HepG2 (cell line): Measurements from ENCODE around the gene MYH7B. TPM values are rescaled to one million over a fixed set of nuclear protein-coding genes. Genes with fewer than 3 reads are reported as not detected.
A peak's percentile ranks its signal among the peaks of the same experiment; 100 is the strongest.

Source experiments
- ATAC-seq: fragments of 200-7000 bp; cut with Tn5 transposase; 3 replicates; pipeline ENCODE4 v1.9.1; 2020; ENCODE audit warnings: mild to moderate bottlenecking, moderate library complexity
- BruUV-seq: library from RNA; stranded (reverse); fragments of 400-500 nt; replicated peaks from 2 replicates; lab custom pipeline; 2021; lab: Mats Ljungman, UMichigan
- CTCF ChIA-PET: fragments of 300-600 bp; formaldehyde crosslinking; extraction: SDS; loops from one replicate; lab custom pipeline; 2021; ENCODE audit warnings: low total read pairs, inconsistent platforms, low intra/inter-chr PET ratio; lab: Yijun Ruan, JAX
- POLR2A ChIA-PET: fragments of 350-600 bp; sonication (Branson Sonifier 250); formaldehyde crosslinking; loops from one replicate; lab custom pipeline; 2020; ENCODE audit warnings: antibody characterized with exemption, inconsistent platforms; lab: Yijun Ruan, JAX
- DNase-seq: peaks from one replicate; pipeline ENCODE4 v3.0.0-alpha.2; 2015; ENCODE audit warnings: low spot score
- FAIRE-seq: peaks from 3 replicates; lab custom pipeline; 2011; peaks lifted over from hg19 to GRCh38; lab: Jason Lieb, UNC
- H2AFZ ChIP-seq: one replicate; pipeline ENCODE4 v1.6.1; 2011; ENCODE audit warnings: low read length, inconsistent platforms
- H3K27ac ChIP-seq: fragments of 300-600 bp; 3 replicates; pipeline ENCODE4 v1.8.0; 2011; ENCODE audit warnings: mixed run types, mild to moderate bottlenecking, mixed read lengths, low read length, inconsistent platforms; ENCODE audit not compliant: insufficient read depth; ENCODE audit errors: extremely low read length
- H3K27me3 ChIP-seq, 2 experiments: fragments of 200-600 bp in 1 of 2; 2 replicates in 1 of 2; 3 replicates in 1 of 2; pipeline versions ENCODE4 v1.6.0 to v1.8.0; 2011; ENCODE audit warnings: low read length in 2 of 2, mild to moderate bottlenecking in 2 of 2, moderate library complexity in 2 of 2, inconsistent platforms in 1 of 2; ENCODE audit not compliant: insufficient read depth in 2 of 2, control insufficient read depth in 1 of 2
- H3K36me3 ChIP-seq, 2 experiments: fragments of 200-600 bp in 1 of 2; replicated peaks in 1 of 2; 2 replicates in 1 of 2; 3 replicates in 1 of 2; pipeline versions ENCODE4 v1.5.1 to v1.8.0; 2011; ENCODE audit warnings: low read length in 2 of 2, inconsistent platforms in 1 of 2; ENCODE audit not compliant: insufficient read depth in 2 of 2, control insufficient read depth in 1 of 2
- H3K4me1 ChIP-seq: 2 replicates; pipeline ENCODE4 v1.5.1; 2012; ENCODE audit warnings: low read length, inconsistent platforms; ENCODE audit not compliant: insufficient read depth
- H3K4me2 ChIP-seq: 2 replicates; pipeline ENCODE4 v1.6.0; 2011; ENCODE audit warnings: low read depth, low read length, inconsistent platforms
- H3K4me3 ChIP-seq, 3 experiments: fragments of 200-600 bp in 1 of 3; sonication (generic), shearing (Covaris generic) in 1 of 3; replicated peaks in 1 of 3; 2 replicates each; pipeline ENCODE4 v1.5.1; 2011 to 2016; ENCODE audit warnings: low read length in 3 of 3, inconsistent platforms in 2 of 3, low read depth in 2 of 3, mild to moderate bottlenecking in 2 of 3, control low read depth in 1 of 3, mixed read lengths in 1 of 3; ENCODE audit not compliant: insufficient read depth in 1 of 3
- H3K79me2 ChIP-seq: one replicate; pipeline ENCODE4 v1.6.1; 2011; ENCODE audit warnings: low read length, inconsistent platforms; ENCODE audit not compliant: insufficient read depth
- H3K9ac ChIP-seq: 2 replicates; pipeline ENCODE4 v1.6.0; 2011; ENCODE audit warnings: mild to moderate bottlenecking, low read depth, low read length, inconsistent platforms; ENCODE audit not compliant: insufficient read depth
- H3K9me3 ChIP-seq: 2 replicates; pipeline ENCODE4 v1.5.1; 2012; ENCODE audit warnings: mild to moderate bottlenecking, low read length
- H4K20me1 ChIP-seq: 2 replicates; pipeline ENCODE4 v1.6.0; 2011; ENCODE audit warnings: inconsistent platforms, mild to moderate bottlenecking, low read length, moderate library complexity; ENCODE audit not compliant: insufficient read depth
- BRCA1 ChIP-seq: sonication (generic); formaldehyde crosslinking; IDR thresholded peaks from 2 replicates; pipeline ENCODE4 v1.4.0; 2020; ENCODE audit warnings: missing genetic modification reagents
- CAMTA2 ChIP-seq: sonication (generic); formaldehyde crosslinking; IDR thresholded peaks from 2 replicates; pipeline ENCODE4 v1.4.0; 2020; ENCODE audit warnings: mild to moderate bottlenecking, missing genetic modification reagents, borderline replicate concordance
- FIP1L1 ChIP-seq: fragments of 200-400 bp; formaldehyde crosslinking; IDR thresholded peaks from 2 replicates; pipeline ENCODE4 v1.6.1; 2018; ENCODE audit warnings: low read depth, mild to moderate bottlenecking, low read length, moderate library complexity, borderline replicate concordance; ENCODE audit not compliant: insufficient read depth
- FOXJ3 ChIP-seq: sonication (generic); formaldehyde crosslinking; IDR thresholded peaks from 2 replicates; pipeline ENCODE4 v1.4.0; 2020; ENCODE audit warnings: missing genetic modification reagents, mild to moderate bottlenecking, borderline replicate concordance
- HES4 ChIP-seq: sonication (generic); formaldehyde crosslinking; IDR thresholded peaks from 2 replicates; pipeline ENCODE4 v1.9.0; 2021; ENCODE audit warnings: mild to moderate bottlenecking, missing genetic modification reagents, borderline replicate concordance
- HNF4G ChIP-seq, 2 experiments: sonication (generic) in 1 of 2; formaldehyde crosslinking in 1 of 2; IDR thresholded peaks; 2 replicates each; pipeline versions ENCODE4 v1.4.0 to v1.6.1; 2011 to 2020; ENCODE audit warnings: borderline replicate concordance in 2 of 2, low read depth in 2 of 2, mild to moderate bottlenecking in 2 of 2, low read length in 1 of 2, missing genetic modification reagents in 1 of 2, moderate library complexity in 1 of 2
- KAT7 ChIP-seq: IDR thresholded peaks from 2 replicates; pipeline ENCODE4 v1.6.1; 2018; ENCODE audit warnings: borderline replicate concordance, missing compliant biosample characterization
- KLF13 ChIP-seq: sonication (generic); formaldehyde crosslinking; IDR thresholded peaks from 2 replicates; pipeline ENCODE4 v1.4.0; 2020; ENCODE audit warnings: mild to moderate bottlenecking, missing genetic modification reagents
- MAFK ChIP-seq, 2 experiments: IDR thresholded peaks in 1 of 2; conservative IDR thresholded peaks in 1 of 2; 2 replicates each; pipeline ENCODE4 v1.6.1; 2011; ENCODE audit warnings: improper control_type of control experiment in 2 of 2, low read length in 2 of 2
- PTBP1 ChIP-seq: fragments of 200-400 bp; formaldehyde crosslinking; IDR thresholded peaks from 2 replicates; pipeline ENCODE4 v1.6.1; 2018; ENCODE audit warnings: low read length, low read depth; ENCODE audit not compliant: poor library complexity, severe bottlenecking
- REXO4 ChIP-seq: sonication (generic); formaldehyde crosslinking; IDR thresholded peaks from 2 replicates; pipeline ENCODE4 v1.8.0; 2022; ENCODE audit warnings: missing genetic modification reagents, mild to moderate bottlenecking, borderline replicate concordance
- SRY ChIP-seq: sonication (generic); formaldehyde crosslinking; IDR thresholded peaks from 2 replicates; pipeline ENCODE4 v1.8.0; 2022; ENCODE audit warnings: mild to moderate bottlenecking, missing genetic modification reagents
- ZNF383 ChIP-seq: sonication (generic); formaldehyde crosslinking; IDR thresholded peaks from 2 replicates; pipeline ENCODE4 v1.4.0; 2020; ENCODE audit warnings: missing genetic modification reagents, mild to moderate bottlenecking, borderline replicate concordance
- ZNF501 ChIP-seq: sonication (generic); formaldehyde crosslinking; IDR thresholded peaks from 2 replicates; pipeline ENCODE4 v1.5.1; 2020; ENCODE audit warnings: mild to moderate bottlenecking, moderate library complexity, missing genetic modification reagents
- ZNF550 ChIP-seq: sonication (generic); formaldehyde crosslinking; IDR thresholded peaks from 2 replicates; pipeline ENCODE4 v1.4.0; 2020; ENCODE audit warnings: mild to moderate bottlenecking, missing genetic modification reagents, borderline replicate concordance
- ZNF572 ChIP-seq: sonication (generic); formaldehyde crosslinking; IDR thresholded peaks from 2 replicates; pipeline ENCODE4 v1.5.1; 2020; ENCODE audit warnings: mild to moderate bottlenecking, missing genetic modification reagents
- ZNF775 ChIP-seq: sonication (generic); formaldehyde crosslinking; IDR thresholded peaks from 2 replicates; pipeline ENCODE4 v1.4.0; 2020; ENCODE audit warnings: missing genetic modification reagents, mild to moderate bottlenecking, moderate library complexity, borderline replicate concordance
- WGBS: methylation state at CpG from one replicate; pipeline ENCODE4 v1.1.6; 2017; ENCODE audit warnings: low lambda C conversion rate; 5-methylcytosine and 5-hydroxymethylcytosine counted together
- in situ Hi-C: cut with HindIII; loops from 2 replicates; pipeline ENCODE4 v1.10.0; 2017; ENCODE audit warnings: low pct_unique_long_range_greater_than_20kb; ENCODE audit not compliant: extremely low pct_ligation_motif_present
- intact Hi-C: fragments of 100-400 bp; cut with micrococcal nuclease; formaldehyde crosslinking; loops from one replicate; pipeline ENCODE4 v1.10.0; 2022; ENCODE audit not compliant: unreplicated experiment
- polyA plus RNA-seq, 8 experiments: library from polyadenylated mRNA; depleted of rRNA in 3 of 8; stranded (reverse) in 7 of 8; unstranded in 1 of 8; fragments of >200 nt; fragmentation: Illumina TruSeq in 4 of 8; extraction: Trizol in 4 of 8; gene quantifications; 2 replicates each; pipeline versions ENCODE4 v1.2.1 to v1.2.3, GENCODE V29; 2011 to 2016; ENCODE audit warnings: low read depth in 4 of 8, missing spikeins in 1 of 8, mixed read lengths in 1 of 8; ENCODE audit not compliant: insufficient read depth in 1 of 8
- total RNA-seq, 5 experiments: library from RNA; depleted of rRNA; stranded (reverse); fragments of >200 nt; fragmentation: Illumina TruSeq; extraction: Trizol; gene quantifications; 2 replicates each; pipeline ENCODE4 v1.2.3, GENCODE V29; 2016; ENCODE audit warnings: low read depth in 1 of 5
- TF ChIP-seq, protein P1 (sequence below): sonication (generic); formaldehyde crosslinking; IDR thresholded peaks from 2 replicates; pipeline ENCODE4 v1.8.0; 2022; ENCODE audit warnings: mild to moderate bottlenecking, missing genetic modification reagents; ENCODE audit not compliant: insufficient replicate concordance
- TF ChIP-seq, protein P2 (sequence below): sonication (generic); formaldehyde crosslinking; IDR thresholded peaks from 2 replicates; pipeline ENCODE4 v1.8.0; 2022; ENCODE audit warnings: mild to moderate bottlenecking, missing genetic modification reagents, borderline replicate concordance

Gene MYH7B
- total and polyA plus RNA-seq, 2 of the 13 experiments (the other 11 are each of a cell fraction or from before 2014, with no cell fraction given), result 0.05 to 0.20 TPM

DNA sequence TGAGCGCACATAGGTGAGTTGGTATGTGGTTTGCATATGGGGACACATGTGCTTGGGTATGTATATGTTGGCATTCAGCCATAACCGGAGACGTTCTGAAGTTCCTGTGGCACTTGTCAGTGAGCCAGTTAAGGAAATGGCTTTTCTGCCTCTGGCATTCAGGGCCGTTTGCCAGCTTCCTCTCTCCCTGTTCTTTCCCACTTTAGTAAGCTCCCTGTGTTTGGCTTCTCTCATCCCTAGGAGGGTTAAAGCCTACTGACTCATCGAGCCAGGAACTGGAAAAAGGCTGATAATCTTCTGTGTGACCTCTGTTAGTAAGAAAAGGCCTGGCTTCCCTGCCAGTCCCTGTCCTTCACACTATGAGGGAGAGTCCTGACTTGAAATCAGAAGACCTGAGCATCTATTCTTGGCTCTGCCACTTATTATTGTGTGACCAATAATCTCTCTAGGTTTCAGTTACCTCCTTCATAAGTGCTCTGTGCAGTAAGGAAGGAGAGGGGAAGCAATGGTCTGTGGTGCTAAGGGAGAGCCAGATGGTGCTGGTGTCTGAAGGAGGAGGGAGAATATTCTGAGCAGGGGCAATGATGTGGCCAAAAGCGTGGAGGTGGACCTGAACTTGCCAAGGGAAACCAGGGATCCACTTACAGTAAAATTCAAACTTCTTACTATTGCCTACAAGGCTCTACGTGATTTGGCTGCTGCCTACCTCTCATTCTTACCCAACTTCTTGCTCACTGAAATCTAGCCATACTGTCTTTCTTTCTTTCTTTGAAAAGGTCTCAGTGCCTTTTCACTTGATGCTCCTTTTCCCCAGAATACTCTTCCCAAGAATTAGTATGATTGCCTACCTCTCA lies 47.8 kb upstream of the MYH7B start (continued):
- TF ChIP-seq, protein P1, sequence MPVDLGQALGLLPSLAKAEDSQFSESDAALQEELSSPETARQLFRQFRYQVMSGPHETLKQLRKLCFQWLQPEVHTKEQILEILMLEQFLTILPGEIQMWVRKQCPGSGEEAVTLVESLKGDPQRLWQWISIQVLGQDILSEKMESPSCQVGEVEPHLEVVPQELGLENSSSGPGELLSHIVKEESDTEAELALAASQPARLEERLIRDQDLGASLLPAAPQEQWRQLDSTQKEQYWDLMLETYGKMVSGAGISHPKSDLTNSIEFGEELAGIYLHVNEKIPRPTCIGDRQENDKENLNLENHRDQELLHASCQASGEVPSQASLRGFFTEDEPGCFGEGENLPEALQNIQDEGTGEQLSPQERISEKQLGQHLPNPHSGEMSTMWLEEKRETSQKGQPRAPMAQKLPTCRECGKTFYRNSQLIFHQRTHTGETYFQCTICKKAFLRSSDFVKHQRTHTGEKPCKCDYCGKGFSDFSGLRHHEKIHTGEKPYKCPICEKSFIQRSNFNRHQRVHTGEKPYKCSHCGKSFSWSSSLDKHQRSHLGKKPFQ (CRISPR knock-in tag), result no peak
- TF ChIP-seq ZNF775 (CRISPR knock-in tag) (no peak), ZNF550 (CRISPR knock-in tag) (no peak), ZNF572 (CRISPR knock-in tag) (no peak), MAFK (conservative IDR thresholded peaks at IDR 0.05 in 1 of 2, IDR thresholded peaks at IDR 0.05 in 1 of 2; ENCODE audit: low read length in 2 of 2) (no peak), ZNF383 (CRISPR knock-in tag) (no peak), ZNF501 (CRISPR knock-in tag) (0 out of 2 replicates have a peak, but pooled peaks have one; percentile 24)
- TF ChIP-seq, all 625 proteins: peak for 2

DNA sequence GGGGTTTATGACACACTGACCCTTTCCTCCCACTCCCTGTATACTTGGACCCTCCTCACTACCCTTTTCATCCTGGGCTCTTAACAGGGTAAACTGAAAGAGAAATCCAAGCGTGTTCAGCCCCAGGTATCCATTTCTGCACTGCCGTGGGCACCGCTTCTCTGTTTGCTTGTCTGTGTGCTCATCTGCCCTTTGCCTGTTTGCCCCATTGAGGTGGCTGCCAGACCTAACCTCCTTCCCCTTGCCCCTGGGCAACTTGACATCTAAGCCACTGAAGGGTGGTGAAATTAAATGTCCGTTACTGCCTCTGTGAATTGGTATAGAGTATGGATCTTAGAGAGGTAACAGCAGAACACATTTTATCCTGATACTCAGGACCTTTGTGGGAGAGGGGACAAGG lies 40.5 kb upstream of the MYH7B start:
- no peaks in the 10 kb centered on the region for H3K9me3 ChIP-seq
- no peak overlapping the region for H3K9ac ChIP-seq
- peaks cover under 1 to 20% of the 10 kb centered on the region in 2 experiments for H3K36me3 ChIP-seq
- no peak overlapping the region for H3K4me2 ChIP-seq
- no peak for FAIRE-seq
- H4K20me1 ChIP-seq, result no peaks in the 10 kb centered on the region
- POLR2A ChIA-PET, result interaction anchor here (1.3 kb wide), 1 partner anchor 39 kb away, joined by 3 read pairs; the partner anchor contains the start of gene ACSS2
- CTCF ChIA-PET, result no interaction called here
- 96% methylated on average over 4 of the region's 4 CpGs for WGBS
- in situ Hi-C loops (no loop called here), intact Hi-C loops (no loop called here)
- H3K4me1 ChIP-seq, result peaks cover 21% of the 10 kb centered on the region
- no peaks in the 10 kb centered on the region for H3K79me2 ChIP-seq
- ATAC-seq, result no peak
- no peak overlapping the region for H3K4me3 ChIP-seq
- no TSS peak for BruUV-seq
- DNase-seq, result no peak
- H3K27ac ChIP-seq, result no peak overlapping the region
- H2AFZ ChIP-seq, result no peak overlapping the region
- H3K27me3 ChIP-seq, result no peaks in the 10 kb centered on the region
- TF ChIP-seq SRY (CRISPR knock-in tag) (no peak), FOXJ3 (no peak), KAT7 (CRISPR knock-in tag) (no peak), KLF13 (CRISPR knock-in tag) (no peak), BRCA1 (CRISPR knock-in tag) (no peak), HES4 (CRISPR knock-in tag) (no peak), HNF4G (IDR thresholded peaks at IDR 0.05; ENCODE audit: borderline replicate concordance, low read depth, low read length) (no peak), HNF4G (CRISPR knock-in tag; IDR thresholded peaks at IDR 0.05; ENCODE audit: borderline replicate concordance, low read depth) (no peak), FIP1L1 (no peak), REXO4 (CRISPR knock-in tag) (no peak), CAMTA2 (no peak), PTBP1 (no peak)
- TF ChIP-seq, protein P2, sequence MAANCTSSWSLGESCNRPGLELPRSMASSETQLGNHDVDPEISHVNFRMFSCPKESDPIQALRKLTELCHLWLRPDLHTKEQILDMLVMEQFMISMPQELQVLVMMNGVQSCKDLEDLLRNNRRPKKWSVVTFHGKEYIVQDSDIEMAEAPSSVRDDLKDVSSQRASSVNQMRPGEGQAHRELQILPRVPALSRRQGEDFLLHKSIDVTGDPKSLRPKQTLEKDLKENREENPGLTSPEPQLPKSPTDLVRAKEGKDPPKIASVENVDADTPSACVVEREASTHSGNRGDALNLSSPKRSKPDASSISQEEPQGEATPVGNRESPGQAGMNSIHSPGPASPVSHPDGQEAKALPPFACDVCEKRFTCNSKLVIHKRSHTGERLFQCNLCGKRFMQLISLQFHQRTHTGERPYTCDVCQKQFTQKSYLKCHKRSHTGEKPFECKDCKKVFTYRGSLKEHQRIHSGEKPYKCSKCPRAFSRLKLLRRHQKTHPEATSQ (CRISPR knock-in tag), result no peak
